Activated naive CD8-positive, alpha-beta T cell treated with anti-CD3 and anti-CD28 coated beads, Interleukin-2, amount 10 ng/mL, durations not matched to agents 7 days and 5 days (primary cell): ENCODE measurements around the gene ELL. TPM values are rescaled to one million over a fixed set of nuclear protein-coding genes. Genes with fewer than 3 reads are reported as not detected.

Experiments
- ATAC-seq: fragments of 150-1000 bp; cut with Tn5 transposase; one replicate; pipeline ENCODE4 v1.10.0; 2021; ENCODE audit warnings: low read depth, moderate library complexity
- POLR2A ChIA-PET: fragments of 350-600 bp; sonication (Branson Sonifier 250); formaldehyde crosslinking; loops from one replicate; lab custom pipeline; 2021; ENCODE audit warnings: antibody characterized with exemption; lab: Charles Lee
- DNase-seq: peaks from one replicate; pipeline ENCODE4 v3.0.0; 2021
- H3K27ac Mint-ChIP-seq: one replicate; pipeline ENCODE4 v1.8.0; 2022; ENCODE audit warnings: mild to moderate bottlenecking, mixed read lengths
- H3K27me3 Mint-ChIP-seq: one replicate; pipeline ENCODE4 v1.8.0; 2022; ENCODE audit warnings: mild to moderate bottlenecking, moderate library complexity, mixed read lengths
- H3K36me3 Mint-ChIP-seq: one replicate; pipeline ENCODE4 v1.8.0; 2021; ENCODE audit warnings: mild to moderate bottlenecking, mixed read lengths
- H3K4me1 Mint-ChIP-seq: one replicate; pipeline ENCODE4 v1.8.0; 2021; ENCODE audit warnings: mixed read lengths
- H3K4me3 Mint-ChIP-seq: one replicate; pipeline ENCODE4 v1.8.0; 2022; ENCODE audit warnings: mild to moderate bottlenecking, moderate library complexity, mixed read lengths
- H3K9me3 Mint-ChIP-seq: one replicate; pipeline ENCODE4 v1.8.0; 2021; ENCODE audit warnings: mixed read lengths
- total RNA-seq, 2 experiments: library from RNA; stranded (reverse); gene quantifications; one replicate each; pipeline ENCODE4 v1.2.3, GENCODE V29; 2021

Gene ELL
- total RNA-seq, 2 experiments from 2014 or later: 28.5 to 31.2 TPM

- Mint-ChIP-seq H3K27me3 (no peaks in the 10 kb centered on the region), H3K9me3 (no peaks in the 10 kb centered on the region), H3K27ac (no peak overlapping the region), H3K4me1 (peaks cover 12% of the 10 kb centered on the region), H3K36me3 (peaks cover 1% of the 10 kb centered on the region), H3K4me3 (peak overlapping the region; percentile 5)
- ATAC-seq (no peak), DNase-seq (no peak)
- POLR2A ChIA-PET: interaction anchor here (1.2 kb wide), 2 partner anchors 8 to 13 kb away, joined by 3 to 4 read pairs; partner anchors contain the start of gene SSBP4
Measured at GRCh38 chr19:18432275-18433014, 89.4 kb downstream of the ELL start.

GRCh38 chr19:18431351-18432197 lies 90.3 kb downstream of the ELL start:
- no peaks in the 10 kb centered on the region for H3K9me3 Mint-ChIP-seq
- no peak overlapping the region for H3K27ac Mint-ChIP-seq
- no peak overlapping the region for H3K4me3 Mint-ChIP-seq
- H3K27me3 Mint-ChIP-seq: no peaks in the 10 kb centered on the region
- DNase-seq: no peak
- peaks cover 12% of the 10 kb centered on the region for H3K4me1 Mint-ChIP-seq
- ATAC-seq: no peak
- H3K36me3 Mint-ChIP-seq: peaks cover 1% of the 10 kb centered on the region
- POLR2A ChIA-PET: interaction anchor here (1.2 kb wide), 3 partner anchors 9 to 15 kb away, joined by 3 to 4 read pairs (median 3); partner anchors contain the start of gene SSBP4

- H3K27ac Mint-ChIP-seq: peak overlapping the region; percentile 74
- POLR2A ChIA-PET: interaction anchor here (0.5 to 1.2 kb wide), 2 partner anchors 14 to 69 kb away, joined by 3 read pairs; no protein-coding TSS in a partner anchor
- H3K9me3 Mint-ChIP-seq: no peaks in the 10 kb centered on the region
- H3K36me3 Mint-ChIP-seq: peaks cover 4% of the 10 kb centered on the region
- H3K4me3 Mint-ChIP-seq: no peak overlapping the region
- ATAC-seq (no peak), DNase-seq (no peak)
- H3K4me1 Mint-ChIP-seq: peaks cover 11% of the 10 kb centered on the region
- H3K27me3 Mint-ChIP-seq: no peaks in the 10 kb centered on the region
Measured at GRCh38 chr19:18430417-18431144, 91.3 kb downstream of the ELL start.

- peak overlapping the region; percentile 83 for H3K27ac Mint-ChIP-seq
- H3K27me3 Mint-ChIP-seq: no peaks in the 10 kb centered on the region
- peak overlapping the region; percentile 73 for H3K4me3 Mint-ChIP-seq
- peak; percentile 16 for ATAC-seq
- H3K4me1 Mint-ChIP-seq: peaks cover 11% of the 10 kb centered on the region
- no peaks in the 10 kb centered on the region for H3K9me3 Mint-ChIP-seq
- DNase-seq: peak; percentile 64
- H3K36me3 Mint-ChIP-seq: peaks cover 4% of the 10 kb centered on the region
- POLR2A ChIA-PET: interaction anchor here (0.6 to 1.8 kb wide), 4 partner anchors 9 to 152 kb away, joined by 4 to 29 read pairs (median 6); partner anchors contain the start of gene SSBP4
Measured at GRCh38 chr19:18429717-18430416, 92.0 kb downstream of the ELL start.

- POLR2A ChIA-PET: interaction anchor here (0.6 to 1.8 kb wide), 12 partner anchors 8 to 225 kb away, joined by 3 to 29 read pairs (median 4); partner anchors contain the start of genes ELL, JUND, RAB3A and SSBP4
- H3K4me1 Mint-ChIP-seq: peaks cover 14% of the 10 kb centered on the region
- H3K27ac Mint-ChIP-seq: peak overlapping the region; percentile 83
- H3K36me3 Mint-ChIP-seq: peaks cover 4% of the 10 kb centered on the region
- H3K4me3 Mint-ChIP-seq: peak overlapping the region; percentile 73
- peak; percentile 77 for ATAC-seq
- H3K27me3 Mint-ChIP-seq: no peaks in the 10 kb centered on the region
- peak; percentile 95 for DNase-seq
- no peaks in the 10 kb centered on the region for H3K9me3 Mint-ChIP-seq
Measured at GRCh38 chr19:18428787-18429674, 92.8 kb downstream of the ELL start.

- ATAC-seq (no peak), DNase-seq (peak; percentile 50)
- Mint-ChIP-seq H3K36me3 (peaks cover 4% of the 10 kb centered on the region), H3K4me3 (no peak overlapping the region), H3K27ac (peak overlapping the region; percentile 69), H3K27me3 (no peaks in the 10 kb centered on the region), H3K4me1 (peaks cover 20% of the 10 kb centered on the region), H3K9me3 (no peaks in the 10 kb centered on the region)
- POLR2A ChIA-PET: interaction anchor here (0.6 to 1.8 kb wide), 9 partner anchors 8 to 224 kb away, joined by 3 to 29 read pairs (median 5); partner anchors contain the start of genes ELL, JUND, RAB3A and SSBP4
Measured at GRCh38 chr19:18428173-18428786, 93.6 kb downstream of the ELL start.

- H3K27me3 Mint-ChIP-seq: no peaks in the 10 kb centered on the region
- ATAC-seq (no peak), DNase-seq (no peak)
- H3K9me3 Mint-ChIP-seq: no peaks in the 10 kb centered on the region
- H3K4me1 Mint-ChIP-seq: peaks cover 25% of the 10 kb centered on the region
- peaks cover 10% of the 10 kb centered on the region for H3K36me3 Mint-ChIP-seq
- H3K27ac Mint-ChIP-seq: no peak overlapping the region
- no peak overlapping the region for H3K4me3 Mint-ChIP-seq
- POLR2A ChIA-PET: no interaction called here
Measured at GRCh38 chr19:18427743-18428113, 94.1 kb downstream of the ELL start.

- POLR2A ChIA-PET: no interaction called here
Measured at GRCh38 chr19:18427080-18427742, 94.7 kb downstream of the ELL start.

GRCh38 chr19:18426416-18426767 lies 95.5 kb downstream of the ELL start:
- H3K9me3 Mint-ChIP-seq: no peaks in the 10 kb centered on the region
- peaks cover 34% of the 10 kb centered on the region for H3K4me1 Mint-ChIP-seq
- POLR2A ChIA-PET: interaction anchor here (1.1 to 1.2 kb wide), 2 partner anchors 11 to 145 kb away, joined by 3 to 4 read pairs; partner anchors contain the start of gene JUND
- H3K27ac Mint-ChIP-seq: no peak overlapping the region
- no peak for ATAC-seq
- no peak for DNase-seq
- H3K4me3 Mint-ChIP-seq: no peak overlapping the region
- H3K27me3 Mint-ChIP-seq: no peaks in the 10 kb centered on the region
- H3K36me3 Mint-ChIP-seq: peaks cover 11% of the 10 kb centered on the region

More at GRCh38 chr19:18427080-18427742, 94.7 kb downstream of the ELL start:
- H3K36me3 Mint-ChIP-seq: peaks cover 12% of the 10 kb centered on the region
- no peak overlapping the region for H3K4me3 Mint-ChIP-seq
- no peaks in the 10 kb centered on the region for H3K9me3 Mint-ChIP-seq
- H3K27ac Mint-ChIP-seq: no peak overlapping the region
- ATAC-seq (no peak), DNase-seq (no peak)
- H3K4me1 Mint-ChIP-seq: peaks cover 29% of the 10 kb centered on the region
- no peaks in the 10 kb centered on the region for H3K27me3 Mint-ChIP-seq

- H3K4me3 Mint-ChIP-seq: no peak overlapping the region
- DNase-seq (no peak), ATAC-seq (no peak)
- POLR2A ChIA-PET: interaction anchor here (0.7 to 1.2 kb wide), 3 partner anchors 11 to 144 kb away, joined by 3 to 4 read pairs (median 3); partner anchors contain the start of gene JUND
- peak overlapping the region; percentile 72 for H3K27ac Mint-ChIP-seq
- H3K4me1 Mint-ChIP-seq: peaks cover 39% of the 10 kb centered on the region
- H3K27me3 Mint-ChIP-seq: no peaks in the 10 kb centered on the region
- H3K9me3 Mint-ChIP-seq: no peaks in the 10 kb centered on the region
- H3K36me3 Mint-ChIP-seq: peaks cover 11% of the 10 kb centered on the region
Measured at GRCh38 chr19:18425515-18426415, 96.1 kb downstream of the ELL start.
